NB4 (cell line): ENCODE data around the gene EVC2.

Source experiments
- MYC ChIP-seq: IDR thresholded peaks from 2 replicates; pipeline ENCODE4 v1.6.1; 2011; ENCODE audit warnings: low read depth, low read length
- POLR2A ChIP-seq: IDR thresholded peaks from 2 replicates; pipeline ENCODE4 v1.6.1; 2011; ENCODE audit warnings: mild to moderate bottlenecking; ENCODE audit not compliant: insufficient read length; ENCODE audit errors: extremely low read depth
- TF ChIP-seq, protein P1 (sequence below): IDR thresholded peaks from one replicate; pipeline ENCODE4 v1.5.1; 2012; ENCODE audit warnings: low read depth, low read length

DNA sequence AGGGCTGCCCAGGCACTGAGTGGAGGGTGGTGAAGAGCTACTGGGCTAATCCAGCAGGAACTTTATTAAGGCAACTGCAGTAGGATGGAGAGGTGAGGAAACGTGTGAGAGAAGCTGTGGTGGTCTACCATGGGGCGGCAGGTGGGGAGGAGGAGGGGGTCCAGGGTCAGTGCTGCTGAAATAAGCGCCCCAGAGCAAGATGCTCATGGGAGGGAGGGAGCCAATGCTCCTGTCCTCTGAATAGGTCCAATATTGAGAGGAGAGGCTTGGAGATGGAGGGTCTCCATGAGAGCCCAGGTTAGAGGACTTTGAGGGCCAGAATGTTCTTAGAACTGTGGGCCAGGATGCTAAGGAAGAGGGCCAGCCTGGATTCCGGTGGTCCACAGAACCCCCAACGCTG is 37.9 kb upstream of the EVC2 start:
- TF ChIP-seq, protein P1, sequence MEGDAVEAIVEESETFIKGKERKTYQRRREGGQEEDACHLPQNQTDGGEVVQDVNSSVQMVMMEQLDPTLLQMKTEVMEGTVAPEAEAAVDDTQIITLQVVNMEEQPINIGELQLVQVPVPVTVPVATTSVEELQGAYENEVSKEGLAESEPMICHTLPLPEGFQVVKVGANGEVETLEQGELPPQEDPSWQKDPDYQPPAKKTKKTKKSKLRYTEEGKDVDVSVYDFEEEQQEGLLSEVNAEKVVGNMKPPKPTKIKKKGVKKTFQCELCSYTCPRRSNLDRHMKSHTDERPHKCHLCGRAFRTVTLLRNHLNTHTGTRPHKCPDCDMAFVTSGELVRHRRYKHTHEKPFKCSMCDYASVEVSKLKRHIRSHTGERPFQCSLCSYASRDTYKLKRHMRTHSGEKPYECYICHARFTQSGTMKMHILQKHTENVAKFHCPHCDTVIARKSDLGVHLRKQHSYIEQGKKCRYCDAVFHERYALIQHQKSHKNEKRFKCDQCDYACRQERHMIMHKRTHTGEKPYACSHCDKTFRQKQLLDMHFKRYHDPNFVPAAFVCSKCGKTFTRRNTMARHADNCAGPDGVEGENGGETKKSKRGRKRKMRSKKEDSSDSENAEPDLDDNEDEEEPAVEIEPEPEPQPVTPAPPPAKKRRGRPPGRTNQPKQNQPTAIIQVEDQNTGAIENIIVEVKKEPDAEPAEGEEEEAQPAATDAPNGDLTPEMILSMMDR, result no peak
- TF ChIP-seq POLR2A, result no peak
- TF ChIP-seq MYC, result no peak
